NCI-H446 treated with DMSO at 0.1 percent for 48 hours (cell line): ENCODE measurements around the gene SELENOV.
"Not testable (repeated sequence)": the region's sequence is repeated elsewhere in the genome, so short reads cannot be mapped to it uniquely, and the experiment has no call there.

Experiments used
- DNase-seq: peaks from one replicate; lab custom pipeline; 2025; lab: John Stamatoyannopoulos, UW

SELENOV gene, protein sequence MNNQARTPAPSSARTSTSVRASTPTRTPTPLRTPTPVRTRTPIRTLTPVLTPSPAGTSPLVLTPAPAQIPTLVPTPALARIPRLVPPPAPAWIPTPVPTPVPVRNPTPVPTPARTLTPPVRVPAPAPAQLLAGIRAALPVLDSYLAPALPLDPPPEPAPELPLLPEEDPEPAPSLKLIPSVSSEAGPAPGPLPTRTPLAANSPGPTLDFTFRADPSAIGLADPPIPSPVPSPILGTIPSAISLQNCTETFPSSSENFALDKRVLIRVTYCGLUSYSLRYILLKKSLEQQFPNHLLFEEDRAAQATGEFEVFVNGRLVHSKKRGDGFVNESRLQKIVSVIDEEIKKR

DNA sequence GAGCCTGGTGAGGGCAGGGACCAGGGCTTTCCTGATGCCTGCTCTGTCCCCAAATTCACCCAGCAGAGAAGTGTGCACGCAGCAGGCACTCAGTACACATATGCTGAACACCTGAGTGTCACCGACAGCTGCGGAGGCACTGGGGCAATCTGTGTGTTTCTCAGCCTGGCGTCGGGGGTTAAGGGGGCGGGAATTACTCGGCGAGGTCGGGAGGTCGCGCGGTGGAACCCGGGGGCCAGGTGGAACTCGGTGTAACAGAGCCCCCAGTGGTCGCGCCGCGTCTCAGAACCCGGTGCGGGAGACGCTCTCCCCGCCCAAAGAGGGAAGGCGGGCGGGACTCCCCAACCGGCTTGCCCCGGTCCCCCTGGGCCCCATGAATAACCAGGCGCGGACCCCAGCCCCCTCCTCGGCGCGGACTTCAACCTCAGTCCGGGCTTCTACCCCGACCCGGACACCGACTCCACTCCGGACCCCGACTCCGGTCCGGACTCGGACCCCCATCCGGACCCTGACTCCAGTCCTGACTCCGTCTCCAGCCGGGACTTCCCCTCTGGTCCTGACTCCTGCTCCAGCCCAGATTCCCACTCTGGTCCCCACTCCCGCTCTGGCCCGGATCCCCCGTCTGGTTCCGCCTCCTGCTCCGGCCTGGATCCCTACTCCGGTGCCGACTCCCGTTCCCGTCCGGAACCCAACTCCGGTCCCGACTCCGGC is at the start of gene SELENOV:
SELENOV (plus strand) TSS at position 300 of the 711 bp plus-strand sequence; CDS start at position 374, 74 bp downstream.
- no peak for DNase-seq

DNA sequence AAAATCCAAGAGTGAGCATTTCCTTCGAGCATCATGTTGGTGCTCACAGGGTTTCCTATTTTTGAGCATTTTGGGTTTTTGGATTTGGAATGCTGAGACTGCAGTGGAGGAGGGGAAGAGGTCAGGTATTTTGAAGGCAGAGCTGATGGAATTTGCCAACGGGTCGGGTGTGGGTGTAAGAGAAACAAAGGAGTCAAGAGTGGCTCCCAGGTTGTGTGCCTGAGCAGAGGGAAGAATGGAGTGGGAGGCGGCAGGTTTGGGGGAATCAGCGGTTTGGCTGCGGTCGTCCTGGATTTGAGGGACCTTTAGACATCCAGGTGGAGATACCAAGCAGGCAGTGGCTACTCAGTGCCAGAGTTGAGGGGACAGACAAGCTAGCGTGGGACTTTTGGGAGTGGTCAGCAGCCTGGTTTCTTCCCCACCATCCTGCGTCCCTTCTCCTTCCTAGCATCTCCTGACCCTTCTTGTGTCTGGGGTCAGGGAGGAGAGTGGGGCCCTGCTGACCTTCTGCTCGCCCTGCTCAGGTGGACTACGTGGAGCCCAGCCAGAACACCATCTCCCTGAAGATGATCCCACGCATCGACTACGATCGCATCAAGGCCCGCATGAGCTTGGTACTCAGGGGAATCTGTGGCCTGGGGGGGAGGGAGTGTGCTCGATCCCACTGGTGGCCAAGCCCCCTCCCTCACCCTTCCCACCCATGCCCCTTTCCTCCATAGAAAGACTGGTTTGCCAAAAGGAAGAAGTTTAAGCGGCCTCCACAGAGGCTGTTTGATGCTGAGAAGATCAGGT is 48.8 kb upstream of the SELENOV start:
- no peak for DNase-seq

DNA sequence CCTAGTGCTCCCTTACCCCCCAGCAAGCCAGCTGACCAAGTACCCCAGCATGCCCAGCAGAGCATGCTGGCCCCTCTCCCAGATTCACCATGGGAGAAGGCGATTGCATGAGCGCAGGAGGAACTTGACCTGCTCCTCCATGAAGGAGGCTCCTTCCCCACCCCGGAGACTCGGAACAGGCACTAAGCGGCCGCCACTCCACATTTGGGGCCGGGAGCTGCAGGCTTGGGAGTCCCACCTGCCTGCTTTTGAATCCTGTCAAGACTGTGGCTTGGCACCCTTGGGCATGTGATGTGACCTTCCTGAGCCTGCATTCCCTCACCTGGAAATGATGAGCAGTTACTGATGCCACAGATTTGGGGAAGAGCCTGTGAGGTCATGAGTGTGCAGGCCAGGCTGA is 47.0 kb upstream of the SELENOV start:
- no peak for DNase-seq

DNA sequence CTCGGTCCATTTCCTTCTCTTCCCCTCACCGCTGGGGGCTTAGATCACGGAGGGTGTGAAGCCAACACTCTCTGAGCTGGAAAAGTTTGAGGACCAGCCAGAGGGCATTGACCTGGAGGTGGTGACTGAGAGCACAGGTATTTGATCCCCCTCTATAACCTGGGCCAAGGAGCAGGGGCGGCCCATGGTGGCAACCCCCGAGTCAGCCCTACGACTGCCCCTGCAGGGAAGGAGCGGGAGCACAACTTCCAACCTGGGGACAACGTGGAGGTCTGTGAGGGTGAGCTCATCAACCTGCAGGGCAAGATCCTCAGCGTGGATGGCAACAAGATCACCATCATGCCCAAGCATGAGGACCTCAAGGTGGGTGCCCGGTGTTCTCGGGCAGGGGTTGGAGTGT is 45.9 kb upstream of the SELENOV start:
- no peak for DNase-seq

DNA sequence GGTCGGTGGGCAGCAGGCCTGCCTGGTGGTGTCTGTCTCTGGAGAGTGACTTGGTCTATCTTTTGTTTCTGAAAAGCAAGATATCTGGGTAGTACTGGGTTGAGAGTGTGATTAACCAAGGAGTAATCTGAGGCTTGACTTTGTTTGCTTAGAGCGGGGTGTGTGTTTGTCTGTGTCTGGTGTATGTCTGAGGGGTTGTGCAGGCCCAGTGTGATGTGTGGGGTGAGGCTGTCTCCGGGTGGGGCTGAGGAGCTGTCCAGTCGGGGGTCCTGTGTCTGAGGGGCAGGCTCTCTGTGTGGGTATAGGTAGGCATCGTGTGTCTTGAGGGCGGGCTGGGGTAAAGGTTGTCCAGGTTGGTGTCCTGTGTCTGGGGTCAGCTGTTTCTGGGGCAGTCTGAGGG is 45.4 kb upstream of the SELENOV start:
- no peak for DNase-seq

DNA sequence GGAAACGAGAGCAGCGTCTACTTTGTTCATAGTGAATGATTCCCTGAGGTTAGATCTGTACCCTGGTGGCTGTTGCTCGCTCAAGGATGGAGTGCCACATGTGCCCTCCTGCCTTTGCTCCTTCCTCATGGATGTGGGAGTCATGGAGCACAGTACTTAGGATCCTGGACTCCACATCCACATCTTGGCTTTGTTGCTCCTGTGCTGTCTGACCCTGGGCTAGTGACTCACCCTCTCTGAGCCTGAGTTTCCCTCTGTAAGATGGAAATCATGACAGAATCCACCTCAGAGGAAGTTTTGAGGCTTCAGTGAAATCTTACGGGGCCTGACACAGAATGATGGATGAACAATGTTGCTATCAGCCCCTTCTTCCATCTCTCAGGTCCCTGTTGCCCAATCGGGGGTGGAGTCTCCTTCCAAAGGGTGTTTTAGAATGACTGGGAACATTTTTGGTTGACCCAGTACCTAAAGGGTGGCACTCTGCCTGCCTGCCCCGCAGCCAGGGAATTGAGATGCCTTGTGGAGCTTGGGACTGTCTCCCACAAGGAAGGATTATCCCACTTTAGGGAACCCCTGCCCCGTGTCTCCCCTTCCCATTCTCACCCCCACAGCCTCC is 44.1 kb upstream of the SELENOV start:
- no peak for DNase-seq

DNA sequence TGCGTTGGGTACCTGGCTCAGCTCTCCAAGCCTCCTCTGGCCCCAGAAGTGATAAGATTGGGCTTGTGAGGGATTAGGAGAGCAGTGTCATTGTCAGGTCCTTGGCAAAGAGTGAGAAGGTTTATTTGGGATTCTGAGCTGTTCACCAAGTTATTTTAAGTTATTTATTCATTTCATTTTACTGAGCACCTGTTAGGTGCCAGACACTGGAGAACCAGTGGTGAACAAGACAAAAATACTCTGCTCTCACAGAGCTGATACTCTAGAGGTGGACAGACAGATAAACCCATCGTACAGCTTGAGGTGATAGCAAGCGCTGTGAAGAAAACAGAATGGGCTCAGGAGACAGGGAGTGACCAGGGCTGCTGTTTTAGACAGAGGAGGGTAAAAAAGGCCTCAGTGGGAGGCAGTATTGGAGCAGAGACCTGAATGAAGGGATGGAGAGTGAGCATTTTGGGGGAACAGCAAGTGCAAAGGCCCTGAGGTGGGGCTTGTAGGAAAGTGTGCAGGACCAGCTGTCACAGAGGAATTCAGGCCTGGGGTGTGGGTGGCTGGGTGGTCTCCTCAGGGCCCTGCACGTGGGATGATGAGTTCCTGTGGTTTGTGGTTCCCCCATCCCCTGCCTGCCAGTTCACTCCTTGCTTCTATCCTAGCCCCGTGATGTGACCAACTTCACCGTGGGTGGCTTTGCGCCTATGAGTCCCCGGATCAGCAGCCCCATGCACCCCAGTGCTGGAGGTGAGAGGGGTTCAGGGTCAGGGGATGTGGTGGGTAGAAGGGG is 43.0 kb upstream of the SELENOV start:
- no peak for DNase-seq

DNA sequence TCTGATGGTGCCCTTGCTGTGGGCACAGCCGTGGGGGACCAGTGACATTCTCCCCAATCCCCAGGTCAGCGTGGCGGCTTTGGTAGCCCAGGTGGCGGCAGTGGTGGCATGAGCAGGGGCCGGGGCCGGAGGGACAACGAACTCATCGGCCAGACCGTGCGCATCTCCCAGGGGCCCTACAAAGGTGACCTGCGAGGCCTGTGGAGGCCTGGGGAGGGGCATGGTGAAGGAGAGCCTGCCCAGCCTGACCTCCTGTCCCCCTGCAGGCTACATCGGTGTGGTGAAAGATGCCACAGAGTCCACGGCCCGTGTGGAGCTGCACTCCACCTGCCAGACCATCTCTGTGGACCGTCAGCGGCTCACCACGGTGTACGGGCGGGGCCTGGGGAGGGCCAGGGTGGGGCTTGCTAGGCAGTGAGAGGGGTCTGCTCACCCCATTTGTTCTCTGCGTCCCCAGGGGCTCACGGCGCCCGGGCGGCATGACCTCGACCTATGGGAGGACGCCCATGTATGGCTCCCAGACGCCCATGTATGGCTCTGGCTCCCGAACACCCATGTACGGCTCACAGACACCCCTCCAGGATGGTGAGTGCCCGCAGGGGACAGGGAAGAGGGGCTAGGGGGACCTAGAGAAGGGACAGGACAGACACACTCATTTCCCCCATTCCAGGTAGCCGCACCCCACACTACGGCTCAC is 42.0 kb upstream of the SELENOV start:
- no peak for DNase-seq

DNA sequence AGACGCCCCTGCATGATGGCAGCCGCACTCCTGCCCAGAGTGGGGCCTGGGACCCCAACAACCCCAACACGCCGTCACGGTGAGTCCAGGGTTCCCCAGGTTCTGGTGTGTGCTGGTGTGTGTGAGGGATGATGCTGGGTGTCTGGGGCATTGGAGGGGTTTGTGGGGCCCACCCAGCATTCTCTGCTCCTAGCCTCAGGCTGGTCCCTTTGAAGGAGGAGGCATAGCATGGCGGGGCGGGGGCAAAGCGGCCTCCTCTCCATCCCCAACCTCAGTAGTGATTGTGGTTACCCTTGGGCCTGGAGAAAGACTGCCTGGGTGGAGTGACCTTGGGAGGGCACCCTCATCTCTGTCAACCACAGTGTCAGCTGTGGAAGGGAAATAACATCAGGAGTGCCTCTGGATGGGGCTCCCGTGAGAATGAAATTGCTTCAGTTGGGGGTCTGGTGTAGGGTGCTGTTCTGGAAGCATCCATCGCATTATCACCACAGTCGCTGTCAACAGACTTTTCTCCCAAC is 41.4 kb upstream of the SELENOV start:
- no peak for DNase-seq

DNA sequence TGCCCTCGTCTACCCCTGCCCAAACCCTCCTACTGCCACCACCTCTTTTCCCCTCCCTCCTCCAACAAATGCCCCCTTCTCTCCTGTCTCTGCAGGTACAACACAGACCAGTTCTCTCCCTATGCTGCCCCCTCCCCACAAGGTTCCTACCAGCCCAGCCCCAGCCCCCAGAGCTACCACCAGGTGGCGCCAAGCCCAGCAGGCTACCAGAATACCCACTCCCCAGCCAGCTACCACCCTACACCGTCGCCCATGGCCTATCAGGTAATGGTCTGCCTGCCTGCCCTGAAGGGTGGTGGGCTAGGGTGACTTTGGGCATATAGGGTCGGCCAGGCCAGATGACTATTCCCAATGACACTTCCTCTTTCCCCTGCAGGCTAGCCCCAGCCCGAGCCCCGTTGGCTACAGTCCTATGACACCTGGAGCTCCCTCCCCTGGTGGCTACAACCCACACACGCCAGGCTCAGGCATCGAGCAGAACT is 40.8 kb upstream of the SELENOV start:
- DNase-seq, result no peak

DNA sequence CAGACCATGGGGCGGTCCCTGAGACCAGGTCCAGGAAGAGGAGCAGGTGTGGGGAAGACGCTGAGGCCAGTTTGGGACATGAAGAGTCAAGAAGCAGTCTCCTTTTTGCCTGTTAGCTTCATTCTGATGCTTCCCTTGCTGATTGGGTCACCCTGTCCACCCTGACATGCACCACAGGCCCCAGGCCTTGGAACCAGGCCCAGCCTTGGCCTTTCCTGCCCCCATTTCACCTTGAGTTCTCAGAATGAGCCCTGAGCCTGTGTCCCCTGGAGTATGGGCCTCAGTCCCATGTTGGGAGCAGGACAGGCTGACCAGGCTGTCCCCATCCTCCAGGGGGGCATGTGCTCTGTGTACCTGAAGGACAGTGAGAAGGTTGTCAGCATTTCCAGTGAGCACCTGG is 39.2 kb upstream of the SELENOV start:
- DNase-seq, result no peak

DNA sequence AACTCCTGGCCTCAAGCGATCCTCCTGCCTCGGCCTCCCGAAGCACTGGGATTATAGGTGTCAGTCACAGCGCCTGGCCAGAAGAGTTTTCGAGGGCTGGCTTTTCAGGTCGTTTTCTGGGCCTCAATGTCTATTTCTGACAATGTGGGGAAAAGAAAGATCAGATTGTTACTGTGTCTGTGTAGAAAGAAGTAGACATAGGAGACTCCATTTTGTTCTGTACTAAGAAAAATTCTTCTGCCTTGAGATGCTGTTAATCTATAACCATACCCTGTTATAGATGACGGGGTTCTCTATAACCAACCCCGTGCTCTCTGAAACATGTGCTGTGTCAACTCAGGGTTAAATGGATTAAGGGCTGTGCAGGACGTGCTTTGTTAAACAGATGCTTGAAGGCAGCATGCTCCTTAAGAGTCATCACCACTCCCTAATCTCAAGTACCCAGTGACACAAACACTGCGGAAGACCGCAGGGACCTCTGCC is 35.6 kb upstream of the SELENOV start:
- DNase-seq, result not testable (repeated sequence)

DNA sequence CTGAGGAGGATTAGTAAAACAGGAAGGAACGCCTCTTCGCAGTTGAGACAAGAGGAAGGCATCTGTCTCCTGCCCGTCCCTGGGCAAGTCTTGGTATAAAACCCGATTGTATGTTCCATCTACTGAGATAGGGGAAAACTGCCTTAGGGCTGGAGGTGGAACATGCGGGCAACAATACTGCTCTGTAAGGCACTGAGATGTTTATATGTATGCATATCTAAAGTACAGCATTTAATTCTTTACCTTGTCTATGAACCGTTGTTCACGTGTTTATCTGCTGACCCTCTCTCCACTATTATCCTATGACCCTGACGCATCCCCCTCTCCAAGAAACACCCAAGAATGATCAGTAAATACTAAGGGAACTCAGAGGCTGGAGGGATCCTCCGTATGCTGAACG is 35.0 kb upstream of the SELENOV start:
- no peak for DNase-seq

DNA sequence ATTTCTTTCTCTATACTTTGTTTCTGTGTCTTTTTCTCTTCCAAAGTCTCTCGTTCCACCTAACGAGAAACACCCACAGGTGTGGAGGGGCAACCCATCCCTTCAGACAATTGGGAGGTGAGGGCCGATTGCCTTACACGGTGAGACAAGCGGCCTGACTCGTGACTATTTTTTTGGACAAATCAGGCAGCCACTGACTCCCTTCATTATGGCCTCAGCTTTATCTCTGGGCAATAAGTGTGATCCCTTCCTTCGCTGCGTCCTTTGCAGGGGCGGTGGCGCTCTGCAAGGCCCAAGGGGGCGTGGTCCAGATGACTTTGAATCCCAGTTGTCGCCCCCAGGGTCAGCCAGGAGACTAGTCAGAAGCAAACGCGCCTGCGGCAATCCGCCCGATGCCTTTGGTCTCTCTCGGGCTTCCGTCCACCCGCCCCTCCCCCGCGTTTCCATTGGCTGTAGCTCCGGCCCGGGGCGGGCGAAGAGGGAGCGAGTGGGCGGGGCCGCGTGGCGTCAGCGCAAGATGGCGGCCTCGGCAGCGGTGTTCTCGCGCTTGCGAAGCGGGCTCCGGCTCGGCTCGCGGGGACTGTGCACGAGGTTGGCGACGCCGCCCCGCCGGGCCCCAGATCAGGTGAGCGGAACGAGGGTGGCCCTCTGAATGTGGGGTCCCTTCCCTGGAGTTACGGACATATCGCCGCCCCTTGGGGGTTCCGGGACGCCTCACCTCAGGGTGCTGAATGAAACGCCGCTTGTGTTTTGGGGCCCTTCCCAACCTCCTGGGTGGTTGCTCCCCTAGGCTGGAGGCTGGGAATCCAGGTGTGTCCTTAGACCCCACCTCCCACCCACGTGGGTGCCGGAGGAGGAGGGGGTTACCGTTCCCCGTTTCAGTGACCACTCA is 34.4 kb upstream of the SELENOV start, which contains the start of gene TIMM50:
TIMM50 (plus strand) TSS at position 502 of the 892 bp plus-strand sequence; CDS start at position 518, 16 bp downstream.
- peak; percentile 89 for DNase-seq

DNA sequence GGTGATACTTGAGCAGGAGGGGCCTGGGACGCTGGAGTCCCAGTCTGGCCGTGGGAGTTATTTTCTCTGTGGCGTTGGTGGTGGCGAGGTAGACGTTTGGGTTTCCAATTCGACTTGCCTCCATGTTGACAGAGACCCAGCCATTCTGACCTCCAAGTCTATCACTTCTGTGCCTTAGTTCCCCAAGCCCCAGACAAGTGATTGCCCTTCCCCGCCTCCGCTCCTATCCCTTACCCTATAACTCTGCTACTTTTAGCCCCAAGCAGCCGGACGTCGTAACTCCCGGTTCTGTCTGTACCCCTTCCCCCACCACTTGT is 33.8 kb upstream of the SELENOV start:
- no peak for DNase-seq

DNA sequence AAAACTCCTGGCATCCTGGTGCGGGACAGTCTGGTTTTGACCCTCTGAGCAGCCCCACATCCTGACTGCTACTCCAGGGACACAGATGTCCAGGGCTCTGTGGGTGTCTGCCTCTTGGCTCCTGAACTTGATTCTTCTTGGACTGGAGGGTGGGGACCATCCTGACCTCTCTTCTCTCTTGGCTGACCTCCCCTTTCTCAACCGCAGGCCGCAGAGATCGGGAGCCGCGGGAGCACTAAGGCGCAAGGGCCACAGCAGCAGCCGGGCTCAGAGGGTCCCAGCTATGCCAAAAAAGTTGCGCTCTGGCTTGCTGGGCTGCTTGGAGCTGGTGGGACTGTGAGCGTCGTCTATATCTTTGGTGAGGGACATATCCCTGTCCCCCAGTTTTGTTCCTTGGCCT is 33.3 kb upstream of the SELENOV start:
- no peak for DNase-seq

DNA sequence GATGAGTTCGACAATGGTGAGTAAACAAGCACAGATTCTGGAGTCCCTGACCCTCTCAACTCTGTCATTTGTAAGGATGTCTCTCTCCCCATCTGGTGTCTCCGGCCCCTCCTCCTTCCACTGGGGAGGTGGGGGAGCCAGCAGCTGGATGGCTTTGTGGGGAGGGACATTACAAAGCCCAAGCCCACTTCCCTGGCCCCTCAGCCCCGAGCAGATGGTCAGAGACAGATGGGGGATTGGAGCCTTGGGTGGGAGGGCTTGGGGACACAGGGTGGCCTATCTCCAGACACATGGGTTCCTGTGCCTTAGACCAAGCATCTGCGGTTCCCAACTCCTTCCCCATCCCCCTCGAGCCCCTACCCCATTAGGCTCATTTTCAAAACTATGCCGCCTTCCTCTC is 31.8 kb upstream of the SELENOV start:
- no peak for DNase-seq

DNA sequence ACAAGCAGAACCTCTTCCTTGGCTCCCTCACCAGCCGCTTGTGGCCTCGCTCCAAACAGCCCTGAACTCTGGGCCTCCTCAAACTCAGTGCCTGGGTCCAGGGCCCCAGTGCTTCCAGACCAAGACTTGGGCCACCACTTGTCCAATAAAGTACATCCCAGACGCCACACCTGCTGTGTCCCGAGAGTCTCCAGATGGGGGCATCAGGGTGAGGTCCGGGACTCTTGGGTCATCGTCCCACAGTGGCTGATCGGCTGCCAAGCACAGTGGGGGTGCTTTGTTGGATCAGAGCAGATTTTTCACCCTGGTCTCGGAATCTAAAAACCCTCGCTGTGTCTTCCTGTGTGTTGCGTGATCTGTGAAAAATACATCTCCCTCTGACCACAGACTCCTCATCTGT is 25.2 kb upstream of the SELENOV start:
- no peak for DNase-seq

DNA sequence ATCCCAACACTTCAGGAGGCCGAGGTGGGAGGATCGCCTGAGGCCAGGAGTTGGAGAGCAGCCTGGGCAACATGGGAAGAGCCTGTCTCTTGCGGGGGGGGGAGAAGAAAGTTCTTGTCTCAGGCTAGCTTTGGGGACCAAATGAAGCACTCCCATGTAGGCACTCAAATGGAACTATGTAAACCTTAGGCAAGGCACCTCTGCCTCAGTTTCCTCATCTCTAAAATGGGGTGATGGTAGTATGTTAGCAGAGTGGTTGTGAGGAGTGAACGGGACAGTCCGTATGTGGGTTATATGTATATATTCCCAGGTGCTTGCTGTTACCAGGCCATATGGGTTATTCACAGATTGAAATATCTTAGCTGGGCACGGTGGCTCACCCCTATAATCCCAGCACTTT is 22.7 kb upstream of the SELENOV start:
- no peak for DNase-seq
